Right lobe of liver (tissue), 6 donors: Measurements from ENCODE around the gene CARMIL1. TPM values are rescaled to one million over a fixed set of nuclear protein-coding genes. Genes with fewer than 3 reads are reported as not detected.

Experiments used
- ATAC-seq, 4 donors: fragments of 200-7000 bp; cut with Tn5 transposase; one replicate each; pipeline ENCODE4 v1.9.1; 2020; ENCODE audit warnings: mild to moderate bottlenecking in 4 of 4, moderate library complexity in 4 of 4
- DNase-seq, 3 donors: peaks; one replicate each; pipeline ENCODE4 v3.0.0-alpha.2; 2020
- H3K27ac ChIP-seq, 3 donors: fragments of 200-600 bp; one replicate each; pipeline ENCODE4 v1.8.0; 2022
- H3K27me3 ChIP-seq, 2 donors: fragments of 200-600 bp; one replicate each; pipeline ENCODE4 v1.8.0; 2022
- H3K36me3 ChIP-seq, 4 donors: fragments of 200-600 bp; sonication (generic) in 1 of 4; one replicate each; pipeline versions ENCODE4 v1.5.1 to v1.8.0; 2017 to 2022; ENCODE audit warnings: control low read depth in 1 of 4
- H3K4me1 ChIP-seq, 4 donors: fragments of 200-600 bp; sonication (generic) in 1 of 4; one replicate each; pipeline versions ENCODE4 v1.5.1 to v1.8.0; 2017 to 2022; ENCODE audit warnings: control low read depth in 1 of 4
- H3K4me3 ChIP-seq, 3 donors: fragments of 200-600 bp; one replicate each; pipeline ENCODE4 v1.8.0; 2022
- H3K9me3 ChIP-seq, 4 donors: fragments of 200-600 bp; sonication (generic) in 1 of 4; one replicate each; pipeline versions ENCODE4 v1.5.1 to v1.8.0; 2017 to 2022; ENCODE audit warnings: control low read depth in 1 of 4
- CTCF ChIP-seq, 4 donors: fragments of 200-600 bp in 3 of 4; fragments of 450-650 bp in 1 of 4; IDR thresholded peaks; one replicate each; pipeline versions ENCODE4 v1.5.1 to v1.8.0; 2016 to 2022; ENCODE audit warnings: antibody characterized with exemption in 4 of 4, mild to moderate bottlenecking in 2 of 4
- POLR2A ChIP-seq: fragments of 450-650 bp; IDR thresholded peaks from one replicate; pipeline ENCODE4 v1.6.1; 2017; ENCODE audit warnings: antibody characterized with exemption, mild to moderate bottlenecking
- WGBS: methylation state at CpG from one replicate; pipeline ENCODE4 v1.1.6; 2018; ENCODE audit warnings: low coverage, low lambda C conversion rate; ENCODE audit not compliant: insufficient coverage; ENCODE audit errors: missing lambda C conversion rate; 5-methylcytosine and 5-hydroxymethylcytosine counted together
- intact Hi-C, 2 donors: fragments of 100-400 bp; cut with DNase I; formaldehyde crosslinking; loops; one replicate each; pipeline versions ENCODE4 v1.11.2 to v1.14.1; 2022
- total RNA-seq, 6 experiments: library from RNA; depleted of rRNA in 2 of 6; stranded (reverse); fragments of >200 nt in 2 of 6; fragmentation: NEBNext Ultra II Directional in 3 of 6; extraction: Animal tissue kit (Norgen Biotek cat#: 25700) in 3 of 6; gene quantifications; one replicate each; pipeline versions ENCODE4 v1.1.0 to v1.2.4, GENCODE V29; 2016 to 2023
- donor health status: DM: no; HTN: yes; CAD: no.
- donor health status: DM: no; HTN: no; CAD: no.
- donor health status: DM: no; HTN: no; CAD: no.
- donor health status: DM: no; HTN: yes; CAD: no.
- donor health status: DM: no; HTN: yes; CAD: no.

The CARMIL1 gene
- total RNA-seq, 6 experiments from 2014 or later, result 3.3 to 8.6 (median 4.6) TPM

GRCh38 chr6:25536781-25537180 is 257.6 kb downstream of the CARMIL1 start:
- DNase-seq (no peak), ATAC-seq (no peak)
- intact Hi-C loops, result no loop called here
- Histone ChIP-seq H3K4me1 (no peaks in the 10 kb centered on the region), H3K4me3 (no peak overlapping the region), H3K36me3 (no peaks in the 10 kb centered on the region), H3K27me3 (no peaks in the 10 kb centered on the region), H3K9me3 (no peaks in the 10 kb centered on the region), H3K27ac (no peak overlapping the region)
- WGBS, result 62% methylated on average over 4 of the region's 4 CpGs
- TF ChIP-seq POLR2A (no peak), CTCF (IDR thresholded peaks at IDR 0.05) (no peak)

GRCh38 chr6:25537349-25538018 is 258.3 kb downstream of the CARMIL1 start:
- Histone ChIP-seq H3K27ac (no peak overlapping the region), H3K27me3 (no peaks in the 10 kb centered on the region), H3K36me3 (no peaks in the 10 kb centered on the region), H3K9me3 (no peaks in the 10 kb centered on the region), H3K4me1 (no peaks in the 10 kb centered on the region), H3K4me3 (no peak overlapping the region)
- 56% methylated on average over 8 of the region's 8 CpGs for WGBS
- TF ChIP-seq POLR2A (no peak), CTCF (IDR thresholded peaks at IDR 0.05) (no peak)
- ATAC-seq (no peak), DNase-seq (no peak)
- intact Hi-C loops, result no loop called here

- Histone ChIP-seq H3K4me3 (no peak overlapping the region), H3K36me3 (no peaks in the 10 kb centered on the region), H3K27ac (no peak overlapping the region), H3K4me1 (no peaks in the 10 kb centered on the region), H3K9me3 (no peaks in the 10 kb centered on the region), H3K27me3 (no peaks in the 10 kb centered on the region)
- TF ChIP-seq CTCF (IDR thresholded peaks at IDR 0.05) (no peak), POLR2A (no peak)
- WGBS, result 89% methylated on average over 1 of the region's 1 CpG
- DNase-seq, result no peak
- no peak for ATAC-seq
- intact Hi-C loops, result no loop called here
These were observed 262.1 kb downstream of the CARMIL1 start for GRCh38 chr6:25541228-25541627.

- Histone ChIP-seq H3K36me3 (no peaks in the 10 kb centered on the region), H3K4me3 (no peak overlapping the region), H3K9me3 (no peaks in the 10 kb centered on the region), H3K27ac (no peak overlapping the region), H3K27me3 (no peaks in the 10 kb centered on the region), H3K4me1 (no peaks in the 10 kb centered on the region)
- TF ChIP-seq POLR2A (no peak), CTCF (IDR thresholded peaks at IDR 0.05) (no peak)
- DNase-seq, result no peak
- 50% methylated on average over 1 of the region's 1 CpG for WGBS
- no peak for ATAC-seq
- intact Hi-C loops, result no loop called here
These were observed 264.1 kb downstream of the CARMIL1 start for GRCh38 chr6:25542984-25543910.
